ENCODE measurements around the gene WRNIP1.

DNA sequence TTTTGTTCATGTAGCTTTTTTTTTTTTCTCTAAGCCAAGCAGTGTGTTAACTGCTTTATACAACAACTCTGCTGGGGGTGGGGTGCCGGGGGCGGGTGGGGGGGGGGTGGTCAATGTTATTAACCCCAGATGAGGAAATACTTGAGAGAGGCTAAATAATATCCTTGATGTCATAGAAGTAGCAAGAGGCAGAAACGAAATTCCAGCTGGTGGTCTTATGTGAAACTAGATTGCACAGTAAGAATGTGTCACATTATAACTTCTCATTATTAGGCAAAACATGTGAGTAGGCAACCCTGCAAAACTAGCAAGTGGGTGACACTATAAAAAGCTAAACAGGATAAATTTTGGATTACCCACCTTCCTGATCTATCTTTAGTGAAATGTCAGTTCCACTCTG, 27.3 kb upstream of the WRNIP1 start:
- TF ChIP-seq, protein P1, sequence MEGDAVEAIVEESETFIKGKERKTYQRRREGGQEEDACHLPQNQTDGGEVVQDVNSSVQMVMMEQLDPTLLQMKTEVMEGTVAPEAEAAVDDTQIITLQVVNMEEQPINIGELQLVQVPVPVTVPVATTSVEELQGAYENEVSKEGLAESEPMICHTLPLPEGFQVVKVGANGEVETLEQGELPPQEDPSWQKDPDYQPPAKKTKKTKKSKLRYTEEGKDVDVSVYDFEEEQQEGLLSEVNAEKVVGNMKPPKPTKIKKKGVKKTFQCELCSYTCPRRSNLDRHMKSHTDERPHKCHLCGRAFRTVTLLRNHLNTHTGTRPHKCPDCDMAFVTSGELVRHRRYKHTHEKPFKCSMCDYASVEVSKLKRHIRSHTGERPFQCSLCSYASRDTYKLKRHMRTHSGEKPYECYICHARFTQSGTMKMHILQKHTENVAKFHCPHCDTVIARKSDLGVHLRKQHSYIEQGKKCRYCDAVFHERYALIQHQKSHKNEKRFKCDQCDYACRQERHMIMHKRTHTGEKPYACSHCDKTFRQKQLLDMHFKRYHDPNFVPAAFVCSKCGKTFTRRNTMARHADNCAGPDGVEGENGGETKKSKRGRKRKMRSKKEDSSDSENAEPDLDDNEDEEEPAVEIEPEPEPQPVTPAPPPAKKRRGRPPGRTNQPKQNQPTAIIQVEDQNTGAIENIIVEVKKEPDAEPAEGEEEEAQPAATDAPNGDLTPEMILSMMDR (conservative IDR thresholded peaks at IDR 0.05): no peak
- no peak for TF ChIP-seq ZFX (IDR thresholded peaks at IDR 0.05)

Data from C4-2B (cell line).